ENCODE measurements around the gene RCBTB2. TPM values are rescaled to one million over a fixed set of nuclear protein-coding genes. Genes with fewer than 3 reads are reported as not detected.
A peak's percentile ranks its signal among the peaks of the same experiment; 100 is the strongest.

Gene RCBTB2
- total RNA-seq, 3 donors from 2014 or later: 1.3 to 1.5 (median 1.4) TPM

- Mint-ChIP-seq H3K9me3 (no peaks in the 10 kb centered on the region), H3K27me3 (ENCODE audit: low read depth) (no peaks in the 10 kb centered on the region), H3K36me3 (ENCODE audit: insufficient read depth) (peaks cover 2% of the 10 kb centered on the region), H3K4me1 (ENCODE audit: low read depth) (peaks cover 65% of the 10 kb centered on the region), H3K4me3 (no peak overlapping the region)
- no peak for ATAC-seq
- DNase-seq: no peak
These were observed 31.2 kb downstream of the RCBTB2 start for GRCh38 chr13:48501705-48502104.

- DNase-seq (no peak), ATAC-seq (peak; percentile 63 to 64)
- Mint-ChIP-seq H3K4me3 (no peak overlapping the region), H3K36me3 (ENCODE audit: insufficient read depth) (peaks cover 2% of the 10 kb centered on the region), H3K27me3 (ENCODE audit: low read depth) (no peaks in the 10 kb centered on the region), H3K4me1 (ENCODE audit: low read depth) (peaks cover 63% of the 10 kb centered on the region), H3K9me3 (no peaks in the 10 kb centered on the region)
These were observed 32.2 kb downstream of the RCBTB2 start for GRCh38 chr13:48500652-48501197.

DNA sequence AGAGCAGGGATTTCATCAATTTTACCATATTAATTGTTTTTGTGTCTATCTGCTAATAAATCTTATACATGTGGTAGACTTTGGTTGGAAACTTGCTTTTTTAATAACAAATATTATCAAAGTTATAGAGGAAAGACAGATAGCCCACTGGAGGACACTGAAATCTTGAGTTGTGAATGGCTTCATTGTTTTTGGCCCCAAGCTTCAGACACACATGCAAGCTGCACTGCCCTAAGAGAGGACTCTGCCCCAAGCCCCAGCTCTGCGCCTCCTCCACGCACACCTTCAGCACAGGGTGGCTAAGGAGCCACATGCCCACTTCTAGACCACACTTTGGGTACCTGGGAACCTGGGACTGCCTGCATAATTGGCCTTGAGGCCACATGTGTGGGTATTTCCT lies 35.2 kb downstream of the RCBTB2 start:
- Mint-ChIP-seq H3K9me3 (no peaks in the 10 kb centered on the region), H3K36me3 (ENCODE audit: insufficient read depth) (peaks cover 2% of the 10 kb centered on the region), H3K27me3 (ENCODE audit: low read depth) (no peaks in the 10 kb centered on the region), H3K4me1 (ENCODE audit: low read depth) (peaks cover 47% of the 10 kb centered on the region), H3K4me3 (no peak overlapping the region)
- ATAC-seq: no peak
- no peak for DNase-seq

DNA sequence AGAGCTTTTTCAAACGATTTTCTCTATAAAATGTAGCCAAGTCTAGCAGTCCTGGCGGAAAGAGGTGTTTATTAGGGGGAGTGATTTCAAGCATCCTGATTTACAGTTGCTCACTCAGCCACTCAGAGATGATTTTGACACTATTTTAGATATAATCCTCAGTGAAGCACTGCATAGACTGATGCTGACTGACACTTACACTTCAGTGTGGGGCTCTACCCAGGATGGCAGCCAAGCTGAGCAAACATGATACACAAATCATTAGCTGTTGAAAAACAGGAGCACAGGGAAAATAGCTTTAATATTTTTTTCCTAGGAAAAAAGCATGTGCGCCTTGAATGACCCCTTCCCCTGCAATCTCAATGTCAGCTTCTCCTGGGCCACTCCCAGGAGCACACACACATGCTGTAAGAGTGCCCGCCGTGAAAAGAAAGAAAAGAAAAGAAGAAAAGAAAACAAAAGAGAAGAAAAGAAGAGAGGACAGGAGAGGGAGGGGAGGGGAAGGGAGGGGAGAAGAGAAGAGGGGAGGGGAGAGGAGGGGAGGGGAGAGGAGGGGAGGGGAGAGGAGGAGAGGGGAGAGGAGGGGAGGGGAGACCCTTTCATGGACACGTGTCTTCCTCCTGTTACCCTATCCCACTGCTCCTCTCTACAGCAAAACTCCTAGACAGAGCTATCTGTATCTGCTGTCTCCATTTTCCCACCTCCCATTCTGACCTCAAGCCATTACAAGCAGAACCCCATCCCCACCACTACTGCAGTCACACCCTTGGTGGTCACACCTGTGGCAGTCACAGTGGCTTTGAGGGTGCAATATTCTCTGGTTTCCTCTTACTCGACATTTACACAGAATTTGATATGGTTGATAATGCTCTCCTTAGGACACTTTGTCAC lies 36.4 kb downstream of the RCBTB2 start:
- Mint-ChIP-seq H3K4me1 (ENCODE audit: low read depth) (peaks cover 45% of the 10 kb centered on the region), H3K4me3 (no peak overlapping the region), H3K9me3 (no peaks in the 10 kb centered on the region), H3K36me3 (ENCODE audit: insufficient read depth) (peaks cover 2% of the 10 kb centered on the region), H3K27me3 (ENCODE audit: low read depth) (no peaks in the 10 kb centered on the region)
- DNase-seq: no peak
- no peak for ATAC-seq

GRCh38 chr13:48494874-48495273 lies 38.0 kb downstream of the RCBTB2 start:
- H3K4me3 Mint-ChIP-seq: no peak overlapping the region
- H3K9me3 Mint-ChIP-seq: no peaks in the 10 kb centered on the region
- H3K4me1 Mint-ChIP-seq (ENCODE audit: low read depth): peaks cover 36% of the 10 kb centered on the region
- ATAC-seq (no peak), DNase-seq (no peak)
- peaks cover 2% of the 10 kb centered on the region for H3K36me3 Mint-ChIP-seq (ENCODE audit: insufficient read depth)
- no peaks in the 10 kb centered on the region for H3K27me3 Mint-ChIP-seq (ENCODE audit: low read depth)

DNA sequence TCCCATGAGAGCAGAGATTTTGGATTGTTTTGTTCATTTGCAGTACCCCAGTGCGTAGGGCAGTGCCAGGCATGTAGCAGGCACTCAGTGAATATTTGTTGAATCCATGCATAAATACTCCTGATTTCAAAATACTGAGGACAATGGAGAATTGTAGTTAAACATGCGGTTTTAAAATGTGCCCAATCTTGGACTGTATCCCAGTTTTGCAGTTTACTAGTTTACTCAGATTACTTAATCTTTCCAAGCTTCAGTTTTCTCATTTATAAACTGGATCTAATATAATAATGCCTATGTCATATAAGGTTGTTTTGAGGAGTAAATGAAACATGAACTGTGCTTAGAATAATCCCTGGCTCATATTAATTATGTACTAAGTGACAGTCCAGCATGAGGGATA lies 39.0 kb downstream of the RCBTB2 start:
- H3K4me3 Mint-ChIP-seq: no peak overlapping the region
- no peaks in the 10 kb centered on the region for H3K27me3 Mint-ChIP-seq (ENCODE audit: low read depth)
- no peaks in the 10 kb centered on the region for H3K9me3 Mint-ChIP-seq
- H3K4me1 Mint-ChIP-seq (ENCODE audit: low read depth): peaks cover 35% of the 10 kb centered on the region
- DNase-seq (no peak), ATAC-seq (no peak)
- peaks cover 2% of the 10 kb centered on the region for H3K36me3 Mint-ChIP-seq (ENCODE audit: insufficient read depth)

GRCh38 chr13:48493066-48493765 lies 39.7 kb downstream of the RCBTB2 start:
- Mint-ChIP-seq H3K36me3 (ENCODE audit: insufficient read depth) (no peaks in the 10 kb centered on the region), H3K4me1 (ENCODE audit: low read depth) (peaks cover 38% of the 10 kb centered on the region), H3K4me3 (no peak overlapping the region), H3K27me3 (ENCODE audit: low read depth) (no peaks in the 10 kb centered on the region), H3K9me3 (no peaks in the 10 kb centered on the region)
- DNase-seq (no peak), ATAC-seq (peak in 1 of 2 donors; percentile 16)

DNA sequence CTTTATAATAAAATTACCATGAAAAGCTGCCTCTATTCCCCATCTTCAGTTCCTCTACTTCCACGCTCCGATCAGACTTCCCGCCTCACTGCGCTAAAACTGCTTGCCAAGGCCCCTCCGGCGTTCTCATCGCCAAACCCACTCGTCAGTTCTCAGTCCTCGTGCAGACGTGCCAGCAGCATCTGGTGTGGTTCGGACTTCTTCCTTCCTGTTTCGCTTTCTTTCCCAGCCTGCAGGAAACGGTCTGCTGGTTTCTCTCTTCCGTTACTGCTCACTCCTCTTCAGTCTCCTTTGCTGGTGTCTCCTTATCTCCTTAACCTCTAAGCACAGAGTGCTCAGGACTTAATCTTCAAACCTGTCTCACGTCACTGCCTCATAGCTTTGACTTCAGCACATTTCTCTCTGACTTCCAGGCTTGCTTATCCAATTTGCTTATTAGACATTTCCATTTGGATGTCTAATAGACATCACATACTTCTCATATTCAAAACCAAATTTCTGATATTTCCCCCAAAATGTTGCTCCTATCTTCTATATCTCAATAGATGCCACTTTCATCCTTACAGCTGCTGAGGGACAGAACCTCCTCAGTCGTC lies 40.3 kb downstream of the RCBTB2 start:
- no peak overlapping the region for H3K4me3 Mint-ChIP-seq
- peak; percentile 43 for DNase-seq
- H3K36me3 Mint-ChIP-seq (ENCODE audit: insufficient read depth): peaks cover 1% of the 10 kb centered on the region
- no peaks in the 10 kb centered on the region for H3K9me3 Mint-ChIP-seq
- peaks cover 44% of the 10 kb centered on the region for H3K4me1 Mint-ChIP-seq (ENCODE audit: low read depth)
- no peaks in the 10 kb centered on the region for H3K27me3 Mint-ChIP-seq (ENCODE audit: low read depth)
- peak; percentile 69 to 77 for ATAC-seq

- DNase-seq (no peak), ATAC-seq (peak; percentile 27 to 36)
- Mint-ChIP-seq H3K27me3 (ENCODE audit: low read depth) (no peaks in the 10 kb centered on the region), H3K9me3 (no peaks in the 10 kb centered on the region), H3K36me3 (ENCODE audit: insufficient read depth) (peaks cover 4% of the 10 kb centered on the region), H3K4me1 (ENCODE audit: low read depth) (peaks cover 43% of the 10 kb centered on the region), H3K4me3 (no peak overlapping the region)
These were observed 40.8 kb downstream of the RCBTB2 start for GRCh38 chr13:48492096-48492440.

DNA sequence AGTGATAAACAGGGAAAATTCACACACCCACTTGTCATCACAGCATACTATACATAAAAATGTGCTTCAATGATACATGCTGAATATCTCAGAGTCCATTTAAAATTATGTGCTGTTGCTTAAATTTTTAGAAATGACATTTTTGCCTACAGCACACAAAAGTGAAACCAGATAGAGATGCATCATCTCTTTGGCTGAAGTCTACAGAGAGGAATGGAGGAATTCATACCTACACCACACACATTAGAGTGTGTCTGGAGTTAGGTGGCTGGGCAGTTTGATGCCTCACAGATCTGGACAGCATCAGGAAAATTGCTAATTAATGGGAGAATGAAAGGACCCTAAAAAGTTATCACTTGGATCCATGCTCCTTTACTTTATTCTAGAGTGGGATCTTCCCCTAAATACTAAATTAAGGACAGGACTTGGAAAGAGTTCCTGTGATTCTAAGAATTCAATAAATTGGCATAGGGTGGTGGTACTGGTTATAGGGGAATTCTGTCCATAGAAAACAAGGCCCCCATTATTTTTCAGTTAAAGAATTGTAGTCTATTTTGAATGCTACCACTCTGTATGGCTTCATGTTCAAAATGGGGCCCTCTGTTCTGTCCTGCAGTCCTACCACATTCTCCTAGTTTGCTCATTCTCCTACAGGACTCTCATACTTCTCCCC lies 41.3 kb downstream of the RCBTB2 start:
- no peaks in the 10 kb centered on the region for H3K9me3 Mint-ChIP-seq
- H3K4me1 Mint-ChIP-seq (ENCODE audit: low read depth): peaks cover 42% of the 10 kb centered on the region
- no peaks in the 10 kb centered on the region for H3K27me3 Mint-ChIP-seq (ENCODE audit: low read depth)
- H3K4me3 Mint-ChIP-seq: no peak overlapping the region
- no peak for DNase-seq
- peaks cover 7% of the 10 kb centered on the region for H3K36me3 Mint-ChIP-seq (ENCODE audit: insufficient read depth)
- ATAC-seq: peak; percentile 37 to 41

GRCh38 chr13:48490241-48490640 lies 42.6 kb downstream of the RCBTB2 start:
- no peaks in the 10 kb centered on the region for H3K27me3 Mint-ChIP-seq (ENCODE audit: low read depth)
- peaks cover 7% of the 10 kb centered on the region for H3K36me3 Mint-ChIP-seq (ENCODE audit: insufficient read depth)
- ATAC-seq (no peak), DNase-seq (no peak)
- peaks cover 36% of the 10 kb centered on the region for H3K4me1 Mint-ChIP-seq (ENCODE audit: low read depth)
- H3K9me3 Mint-ChIP-seq: no peaks in the 10 kb centered on the region
- H3K4me3 Mint-ChIP-seq: peak overlapping the region; percentile 38

DNA sequence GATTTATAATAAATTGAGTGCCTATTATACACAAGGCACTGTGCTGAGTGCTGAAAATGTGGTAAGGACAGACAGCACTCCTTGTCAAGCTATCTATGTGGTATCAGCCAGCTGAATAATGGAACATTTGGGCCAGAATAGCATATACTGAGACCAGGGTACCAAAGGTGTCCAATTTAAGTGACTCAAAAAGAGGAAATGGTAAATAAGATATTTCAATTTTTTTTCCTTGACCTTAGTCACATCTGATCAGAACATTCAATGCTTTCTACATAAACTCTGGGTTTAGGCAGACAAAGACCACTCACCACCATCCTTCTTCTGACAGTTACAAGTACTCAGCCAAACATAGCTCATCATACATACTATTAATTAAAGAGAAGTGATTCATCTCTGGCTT lies 43.2 kb downstream of the RCBTB2 start:
- DNase-seq (no peak), ATAC-seq (no peak)
- H3K4me1 Mint-ChIP-seq (ENCODE audit: low read depth): peaks cover 33% of the 10 kb centered on the region
- H3K36me3 Mint-ChIP-seq (ENCODE audit: insufficient read depth): peaks cover 7% of the 10 kb centered on the region
- H3K4me3 Mint-ChIP-seq: peak overlapping the region; percentile 38
- H3K9me3 Mint-ChIP-seq: no peaks in the 10 kb centered on the region
- no peaks in the 10 kb centered on the region for H3K27me3 Mint-ChIP-seq (ENCODE audit: low read depth)

DNA sequence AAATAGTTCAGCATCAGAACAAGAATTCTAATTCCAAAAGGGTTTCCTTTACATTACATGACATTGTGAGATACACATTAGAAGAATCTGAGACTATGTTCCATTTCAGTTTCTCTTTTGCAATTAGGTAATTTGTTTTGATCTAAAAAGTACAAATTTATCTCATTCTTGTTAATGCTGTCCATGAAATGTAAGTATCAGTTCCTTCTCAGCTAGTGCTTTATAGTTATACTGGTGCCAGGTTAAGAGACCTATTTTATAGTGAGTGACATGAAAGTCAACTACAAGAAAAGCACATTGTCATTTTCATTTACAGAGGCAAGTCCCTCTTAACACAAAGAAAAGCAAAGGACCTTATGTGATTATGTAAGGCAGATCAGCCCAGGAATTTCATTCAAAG lies 43.9 kb downstream of the RCBTB2 start:
- H3K27me3 Mint-ChIP-seq (ENCODE audit: low read depth): no peaks in the 10 kb centered on the region
- peaks cover 30% of the 10 kb centered on the region for H3K4me1 Mint-ChIP-seq (ENCODE audit: low read depth)
- peak overlapping the region; percentile 29 for H3K4me3 Mint-ChIP-seq
- peaks cover 7% of the 10 kb centered on the region for H3K36me3 Mint-ChIP-seq (ENCODE audit: insufficient read depth)
- DNase-seq (no peak), ATAC-seq (no peak)
- no peaks in the 10 kb centered on the region for H3K9me3 Mint-ChIP-seq

DNA sequence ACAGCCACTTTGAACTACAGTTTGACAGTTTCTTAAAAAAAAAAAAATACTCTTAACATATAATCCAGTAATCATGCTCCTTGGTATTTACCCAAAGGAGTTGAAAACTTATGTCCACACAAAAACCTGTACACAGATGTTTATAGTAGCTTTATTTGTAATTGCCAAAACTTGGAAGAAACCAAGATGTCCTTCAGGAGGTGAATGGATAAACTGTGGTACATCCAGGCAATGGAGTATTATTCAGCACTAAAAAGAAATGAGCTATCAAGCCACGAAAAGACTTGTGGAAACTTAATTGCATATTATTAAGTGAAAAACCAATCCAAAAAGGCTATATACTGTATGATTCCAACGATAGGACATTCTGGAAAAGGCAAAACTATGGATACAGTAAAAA lies 44.9 kb downstream of the RCBTB2 start:
- ATAC-seq (no peak), DNase-seq (no peak)
- Mint-ChIP-seq H3K4me1 (ENCODE audit: low read depth) (peaks cover 30% of the 10 kb centered on the region), H3K4me3 (no peak overlapping the region), H3K9me3 (no peaks in the 10 kb centered on the region), H3K27me3 (ENCODE audit: low read depth) (no peaks in the 10 kb centered on the region), H3K36me3 (ENCODE audit: insufficient read depth) (peaks cover 12% of the 10 kb centered on the region)

Measured in activated T-cell treated with anti-CD3 and anti-CD28 coated beads, Interleukin-2, amount 50 U/mL, for 4 hours (primary cell).